GM19463 (cell line): ENCODE measurements around the gene MAP3K2.
"Not testable (repeated sequence)": the region's sequence is repeated elsewhere in the genome, so short reads cannot be mapped to it uniquely, and the experiment has no call there.

Experiments used
- ATAC-seq: cut with Tn5 transposase; IDR thresholded peaks from one replicate; pipeline ENCODE4 v1.9.1; 2021; ENCODE audit warnings: mild to moderate bottlenecking, moderate library complexity; ENCODE audit not compliant: unreplicated experiment

MAP3K2 gene

DNA sequence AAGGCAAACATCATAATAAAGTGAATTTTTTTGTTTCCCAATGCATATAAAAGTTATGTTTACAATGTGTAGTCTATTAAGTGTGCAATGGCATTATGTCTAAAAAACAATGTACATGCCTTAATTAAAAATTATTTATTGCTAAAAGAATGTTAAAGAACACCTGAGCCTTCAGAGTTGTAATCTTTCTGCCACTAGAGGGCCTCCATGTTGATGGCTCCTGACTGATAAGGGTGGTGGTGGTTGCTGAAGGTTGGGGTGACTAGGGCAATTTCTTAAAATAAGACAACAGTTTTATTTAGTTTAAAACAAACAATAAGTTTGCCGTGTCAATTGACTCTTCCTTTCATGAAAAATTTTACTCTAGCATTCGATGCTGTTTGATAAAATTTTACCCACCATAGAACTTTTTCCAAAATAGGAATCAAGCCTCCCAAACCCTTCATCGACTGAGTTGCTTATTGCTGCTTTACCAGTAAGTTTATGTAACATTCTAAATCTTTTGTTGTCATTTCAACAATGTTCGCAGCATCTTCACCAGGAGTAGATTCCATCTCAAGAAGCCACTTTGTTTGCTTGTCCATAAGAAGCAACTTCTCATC, 32.3 kb downstream of the MAP3K2 start:
- ATAC-seq: no peak

DNA sequence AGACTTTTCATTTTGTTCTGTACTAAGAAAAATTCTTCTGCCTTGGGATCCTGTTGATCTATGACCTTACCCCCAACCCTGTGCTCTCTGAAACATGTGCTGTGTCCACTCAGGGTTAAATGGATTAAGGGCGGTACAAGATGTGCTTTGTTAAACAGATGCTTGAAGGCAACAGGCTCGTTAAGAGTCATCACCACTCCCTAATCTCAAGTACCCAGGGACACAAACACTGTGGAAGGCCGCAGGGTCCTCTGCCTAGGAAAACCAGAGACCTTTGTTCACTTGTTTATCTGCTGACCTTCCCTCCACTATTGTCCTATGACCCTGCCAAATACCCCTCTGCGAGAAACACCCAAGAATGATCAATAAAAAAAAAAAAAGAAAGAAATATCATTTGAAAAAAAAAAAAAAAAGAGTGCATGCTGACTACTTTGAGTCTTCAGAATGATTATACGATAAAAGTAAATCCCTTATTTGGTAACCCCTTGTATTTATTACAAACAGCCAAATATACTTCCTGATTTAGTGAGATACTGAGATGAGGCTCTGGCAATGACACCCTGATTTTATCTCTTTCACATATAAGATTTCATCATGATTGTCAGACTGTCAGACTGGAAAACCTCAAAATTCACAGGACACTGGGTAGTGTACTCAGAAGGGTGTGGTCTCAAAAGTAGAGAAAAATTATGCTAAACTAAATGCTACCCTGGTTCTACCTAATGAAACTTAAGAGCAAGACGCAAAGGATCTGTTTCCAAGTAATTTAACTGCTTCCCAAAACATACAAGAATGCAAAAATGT, 33.7 kb downstream of the MAP3K2 start:
- ATAC-seq: not testable (repeated sequence)

DNA sequence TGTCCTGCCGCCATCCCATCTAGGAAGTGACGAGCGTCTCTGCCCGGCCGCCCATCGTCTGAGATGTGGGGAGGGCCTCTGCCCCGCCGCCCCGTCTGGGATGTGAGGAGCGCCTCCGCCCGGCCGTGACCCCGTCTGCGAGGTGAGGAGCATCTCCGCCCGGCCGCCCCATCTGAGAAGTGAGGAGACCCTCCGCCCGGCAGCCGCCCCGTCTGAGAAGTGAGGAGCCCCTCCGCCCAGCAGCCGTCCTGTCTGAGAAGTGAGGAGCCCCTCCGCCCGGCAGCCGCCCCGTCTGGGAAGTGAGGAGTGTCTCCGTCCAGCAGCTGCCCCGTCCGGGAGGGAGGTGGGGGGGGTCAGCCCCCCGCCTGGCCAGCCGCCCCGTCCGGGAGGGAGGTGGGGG, 34.6 kb downstream of the MAP3K2 start:
- not testable (repeated sequence) for ATAC-seq

DNA sequence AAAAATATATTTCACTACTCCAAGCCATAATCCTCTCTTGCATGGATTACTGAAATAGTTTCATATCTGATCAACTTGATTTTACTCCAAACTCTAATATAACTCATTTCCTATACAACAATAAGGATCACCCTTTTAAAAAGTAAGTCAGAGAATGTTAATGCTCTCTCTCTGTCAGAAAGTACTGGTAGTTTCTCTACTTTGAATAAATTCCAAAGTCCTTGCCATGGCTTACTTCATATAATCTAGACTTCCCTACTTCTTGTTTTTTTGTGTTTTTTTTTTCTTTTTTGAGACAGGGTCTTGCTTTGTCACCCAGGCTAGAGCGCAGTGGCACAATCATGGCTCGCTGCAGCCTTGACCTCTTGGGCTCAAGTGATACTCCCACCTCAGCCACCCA, 36.2 kb downstream of the MAP3K2 start:
- ATAC-seq: no peak

DNA sequence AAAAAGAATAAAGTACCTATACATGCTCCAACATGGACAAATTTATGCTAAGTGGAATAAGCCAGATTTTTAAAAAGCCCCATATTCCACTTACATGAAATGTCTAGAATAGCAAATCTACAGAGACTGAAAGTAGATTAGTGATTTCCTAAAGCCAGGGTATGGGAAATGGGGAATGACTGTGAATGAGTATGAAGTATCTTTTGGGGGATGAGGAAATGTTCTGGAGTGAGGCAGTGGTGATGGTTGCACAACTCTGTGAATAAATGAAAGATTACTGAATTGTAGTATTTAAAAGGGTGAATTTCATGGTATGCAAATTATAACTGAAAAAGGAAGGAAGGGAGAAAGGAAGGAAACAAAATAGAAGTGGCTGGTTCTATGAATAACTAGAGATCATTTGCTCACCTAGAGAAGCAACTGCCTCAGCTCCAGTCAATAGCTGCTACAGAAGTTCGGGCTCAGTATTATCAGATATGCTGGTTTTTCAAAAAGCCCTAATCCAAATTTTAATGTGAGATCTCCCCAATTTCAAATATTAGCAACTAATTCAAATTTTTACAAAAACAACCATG, 39.3 kb downstream of the MAP3K2 start:
- ATAC-seq: no peak

DNA sequence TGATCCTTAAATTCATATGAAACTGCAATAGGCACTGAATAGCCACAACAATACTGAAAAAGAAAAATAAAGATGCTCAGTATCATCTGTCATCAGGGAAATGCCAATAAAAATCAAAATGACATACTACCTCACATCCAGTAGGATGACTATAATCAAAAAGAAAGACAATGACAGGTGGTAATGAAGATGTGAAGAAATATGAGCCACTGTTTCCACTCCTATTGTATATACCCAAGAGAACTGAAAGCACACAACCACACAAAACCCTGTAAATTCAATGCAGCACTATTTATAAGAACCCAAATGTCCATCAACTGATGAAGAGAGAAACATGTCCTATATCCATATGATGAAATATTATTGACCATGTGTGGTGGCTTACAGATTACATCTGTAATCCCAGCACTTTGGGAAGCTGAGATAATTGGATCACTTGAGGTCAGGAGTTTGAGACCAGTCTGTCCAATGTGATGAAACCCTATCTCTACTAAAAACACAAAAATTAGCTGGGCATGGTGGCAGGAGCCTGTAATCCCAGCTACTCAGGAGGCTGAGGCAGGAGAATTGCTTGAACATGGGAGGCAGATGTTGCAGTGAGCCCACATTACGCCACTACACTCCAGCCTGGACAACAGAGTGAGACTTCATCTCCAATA, 39.9 kb downstream of the MAP3K2 start:
- no peak for ATAC-seq

DNA sequence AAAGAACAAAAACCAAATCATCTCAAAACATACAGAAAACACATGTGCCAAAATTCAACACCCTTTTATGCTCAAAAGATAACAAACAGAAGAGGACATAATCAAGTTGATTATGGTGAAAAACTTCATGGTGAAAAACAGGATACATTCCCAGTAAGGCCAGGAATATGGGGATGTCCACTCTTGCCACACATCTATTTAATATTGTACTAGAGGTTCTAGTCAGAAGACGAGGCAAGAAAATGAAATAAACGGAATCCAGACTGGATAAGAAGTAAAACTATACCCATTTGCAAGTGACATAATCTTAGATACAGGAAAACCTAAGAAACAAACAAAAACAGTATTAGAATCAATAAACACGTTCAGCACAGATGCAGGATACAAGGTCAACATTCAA, 40.8 kb downstream of the MAP3K2 start:
- ATAC-seq: no peak

DNA sequence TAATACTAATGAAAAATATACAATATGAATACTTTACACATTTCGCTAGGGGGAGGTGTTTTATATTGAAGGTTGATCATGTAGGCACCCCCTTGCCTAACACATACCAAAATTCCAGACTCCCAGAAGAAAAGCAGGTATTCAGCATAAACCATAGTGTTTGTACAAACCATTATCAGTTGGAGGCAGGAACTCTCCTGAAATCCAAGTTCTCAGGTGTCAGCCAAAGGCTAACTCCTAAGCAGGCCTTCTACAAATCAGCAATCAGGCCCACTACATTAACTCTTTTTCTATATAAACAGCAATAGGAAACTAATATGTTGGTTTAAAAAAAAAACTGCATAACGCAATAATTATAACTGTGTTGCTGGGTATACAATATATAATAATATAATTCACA, 44.5 kb downstream of the MAP3K2 start:
- ATAC-seq: no peak

DNA sequence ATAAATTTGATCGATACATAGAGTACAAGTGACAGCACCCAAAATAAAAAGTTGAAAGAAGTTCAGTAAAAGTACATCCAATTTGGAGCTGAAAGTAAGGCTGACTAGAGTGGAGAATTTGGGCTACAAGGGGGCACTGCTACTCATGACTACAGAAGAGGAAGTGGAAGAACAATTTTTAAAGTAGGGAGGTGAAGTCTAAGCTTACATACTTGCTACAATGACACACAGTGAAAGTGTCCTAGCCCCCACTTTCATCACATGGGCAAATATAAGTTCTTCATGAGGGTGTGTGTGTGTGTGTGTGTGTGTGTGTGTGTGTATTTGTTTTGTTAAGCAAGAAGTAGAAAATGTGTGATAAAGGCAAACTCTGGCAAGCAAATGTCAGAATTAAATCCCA, 45.7 kb downstream of the MAP3K2 start:
- ATAC-seq: no peak

DNA sequence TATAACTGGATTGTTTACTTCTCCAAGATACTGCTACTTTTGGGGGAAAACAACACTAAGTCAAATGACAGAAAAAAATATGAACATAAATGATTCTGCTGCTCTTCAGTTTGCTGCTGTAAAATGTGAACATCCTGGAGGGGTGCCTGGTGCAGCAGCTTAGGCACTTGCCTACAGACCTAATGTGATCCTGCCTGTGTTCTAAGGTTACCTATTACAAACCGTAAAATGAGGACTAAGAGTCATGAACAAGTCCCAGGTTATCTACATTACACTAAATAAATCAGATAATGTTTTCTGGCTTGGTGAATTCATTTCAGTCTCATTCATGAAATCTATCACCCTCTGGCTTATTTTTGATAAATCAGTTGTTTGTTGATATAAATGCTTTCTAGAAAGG, 55.4 kb downstream of the MAP3K2 start:
- no peak for ATAC-seq

DNA sequence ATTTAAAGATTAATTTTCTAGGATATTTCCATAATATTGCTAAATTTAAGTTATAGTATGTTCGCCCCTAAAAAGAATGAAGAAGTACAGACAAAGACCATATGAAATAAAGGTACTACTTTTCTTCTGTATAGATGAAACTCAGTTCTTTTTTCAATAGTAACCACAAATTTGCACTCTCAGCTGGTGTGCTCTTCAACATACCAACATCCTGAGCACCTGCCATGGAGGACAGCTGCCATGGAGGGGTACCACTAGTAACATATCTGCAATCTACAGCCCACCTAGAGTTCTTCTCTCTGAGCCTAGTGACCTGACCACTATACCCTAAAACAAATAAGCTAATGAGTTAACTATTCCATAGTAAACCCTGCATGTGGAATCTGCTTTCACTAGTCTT, 57.0 kb downstream of the MAP3K2 start:
- ATAC-seq: peak; percentile 83

DNA sequence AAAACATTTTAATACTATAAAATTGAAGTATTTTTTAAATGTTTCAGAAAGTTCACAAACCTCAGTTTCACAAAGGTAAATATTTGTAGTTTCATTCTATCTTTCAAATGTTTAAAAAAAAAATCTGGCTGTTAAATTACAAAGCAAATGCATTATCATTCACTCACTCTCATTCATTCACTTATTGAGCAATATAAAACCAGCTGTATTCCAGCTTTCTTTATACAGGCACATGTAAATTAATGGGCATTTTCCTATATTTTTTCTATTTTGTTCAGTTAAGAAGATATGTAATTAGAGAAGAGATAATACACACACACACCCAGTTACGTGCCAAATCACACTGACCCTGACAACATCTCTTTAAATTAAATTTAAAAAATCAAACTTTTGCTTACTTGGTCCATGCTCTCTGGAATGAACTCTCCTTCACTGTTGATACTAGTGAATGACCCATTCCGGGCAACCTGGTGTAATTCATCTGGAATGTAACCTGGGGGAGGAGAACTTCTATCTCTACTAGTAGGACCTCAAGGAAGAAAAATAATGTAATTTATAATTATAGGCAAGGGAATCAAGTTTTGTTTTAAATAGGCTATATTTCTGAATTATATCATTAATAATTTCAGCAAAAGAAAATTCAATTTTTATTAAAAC, 61.4 kb downstream of the MAP3K2 start:
- ATAC-seq: no peak

DNA sequence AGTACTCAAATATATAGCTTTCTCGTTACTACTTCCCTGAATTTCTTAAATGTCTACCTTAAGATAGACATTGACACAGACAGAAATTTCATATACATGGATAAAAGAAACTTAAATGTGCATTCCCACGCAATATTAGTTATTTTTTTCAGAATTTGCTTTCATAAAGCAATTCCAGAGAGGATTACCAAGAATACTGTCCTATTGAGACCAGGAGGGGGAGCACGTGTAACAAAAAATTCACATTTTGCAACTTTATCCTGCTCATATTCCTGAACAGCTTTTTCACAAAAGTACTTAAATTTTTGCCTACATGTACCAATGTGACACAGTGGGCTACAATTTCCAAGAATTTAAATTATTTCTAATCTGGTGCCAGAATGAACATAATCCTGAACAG, 63.1 kb downstream of the MAP3K2 start:
- no peak for ATAC-seq

DNA sequence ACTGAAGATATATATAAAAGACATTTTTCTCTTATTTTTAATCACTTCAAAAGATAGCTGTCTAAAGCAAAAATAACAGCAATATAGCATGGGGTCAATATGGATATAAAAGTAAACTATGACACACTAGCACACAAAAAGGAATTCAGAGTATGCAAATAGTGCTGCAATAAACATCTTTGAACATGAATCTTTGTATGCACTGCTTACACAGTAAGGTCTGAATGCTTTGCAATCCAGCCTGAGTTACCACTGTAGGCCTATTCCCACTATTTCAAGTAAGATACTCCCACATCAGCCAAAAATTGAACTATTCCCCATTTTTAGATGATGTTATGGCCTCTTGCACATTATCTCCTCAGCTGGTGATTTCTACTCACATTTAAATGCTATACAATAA, 66.5 kb downstream of the MAP3K2 start:
- no peak for ATAC-seq

DNA sequence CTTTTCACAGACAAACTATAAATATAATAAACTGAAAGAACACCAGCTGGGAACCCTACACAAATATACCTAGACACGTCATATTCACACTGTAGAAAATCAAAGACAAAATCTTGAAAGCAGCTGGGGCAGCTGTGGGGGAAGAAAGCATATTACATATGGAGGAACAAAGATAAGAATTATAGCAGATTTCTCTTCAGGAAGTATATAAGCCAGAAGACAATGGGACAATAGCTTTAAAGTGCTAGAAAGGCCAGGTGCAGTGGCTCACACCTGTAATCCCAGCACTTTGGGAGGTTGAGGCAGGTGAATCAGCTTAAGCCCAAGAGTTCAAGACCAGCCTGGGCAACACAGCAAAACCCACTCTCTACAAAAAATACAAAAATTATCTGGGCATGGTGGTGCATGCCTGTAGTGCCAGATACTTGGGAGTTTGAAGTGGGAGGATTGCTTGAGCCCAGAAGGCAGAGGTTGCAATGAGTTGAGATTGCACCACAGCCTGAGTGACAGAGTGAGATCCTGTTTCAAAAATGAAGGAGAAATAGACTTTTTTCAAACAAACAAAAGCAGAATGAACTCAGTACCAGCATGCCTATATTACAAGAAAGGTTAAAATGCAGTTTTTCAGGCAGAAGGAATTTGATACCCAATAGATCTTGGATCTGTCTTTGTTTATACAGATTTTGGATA, 67.0 kb downstream of the MAP3K2 start:
- no peak for ATAC-seq

DNA sequence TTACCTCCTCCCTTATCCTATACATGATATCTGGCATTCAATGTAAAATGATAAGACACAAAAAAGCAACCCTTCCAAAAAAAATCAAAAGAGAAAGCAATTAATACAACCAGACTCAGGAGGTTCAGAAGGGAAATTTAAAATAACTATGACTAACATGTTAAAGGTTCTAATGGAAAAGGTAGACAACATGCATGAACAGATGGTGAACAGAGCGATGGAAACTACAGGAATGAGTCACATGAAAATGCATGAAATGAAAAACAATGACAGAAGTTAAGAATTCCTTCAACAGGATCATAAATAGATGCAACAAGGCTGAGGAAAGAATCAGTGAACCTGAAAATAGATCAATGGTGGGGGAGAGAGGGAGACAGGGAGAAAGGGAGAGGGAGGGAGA, 67.7 kb downstream of the MAP3K2 start:
- no peak for ATAC-seq

DNA sequence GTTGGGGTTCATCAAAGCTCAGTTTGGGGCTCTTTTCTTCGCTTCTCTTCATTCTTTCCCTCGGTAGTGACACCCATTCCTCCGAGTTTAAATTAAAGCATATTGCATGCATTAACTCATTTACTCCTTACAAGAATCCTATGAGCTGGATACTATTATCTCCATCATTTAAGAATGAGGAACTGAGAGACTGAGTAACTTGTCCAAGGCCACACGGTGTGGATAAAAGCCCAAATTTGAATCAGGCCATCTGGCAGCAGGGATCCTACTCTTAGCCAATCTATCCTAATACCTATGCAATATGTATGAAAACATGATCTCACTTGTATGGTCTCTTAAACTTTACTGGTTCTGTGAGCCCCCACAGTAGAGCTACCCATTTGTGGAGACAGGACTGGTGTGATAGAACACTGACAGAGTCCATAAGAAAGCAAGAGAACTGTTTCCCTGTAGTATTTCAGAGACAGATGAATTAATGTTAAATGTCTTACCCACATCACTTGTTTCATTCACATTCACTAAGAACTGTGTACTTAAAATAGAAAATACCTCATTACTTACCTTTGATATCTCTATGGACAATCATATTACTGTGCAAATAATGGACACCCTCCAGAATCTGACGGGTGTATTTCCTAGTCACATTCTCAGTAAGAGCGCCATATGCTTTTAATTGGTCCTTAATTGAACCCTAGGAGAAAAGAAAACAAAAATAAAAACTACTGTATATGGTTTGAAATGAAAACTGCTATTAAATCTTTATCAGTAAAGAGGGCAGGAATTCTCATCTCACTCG, 73.4 kb downstream of the MAP3K2 start:
- ATAC-seq: no peak

DNA sequence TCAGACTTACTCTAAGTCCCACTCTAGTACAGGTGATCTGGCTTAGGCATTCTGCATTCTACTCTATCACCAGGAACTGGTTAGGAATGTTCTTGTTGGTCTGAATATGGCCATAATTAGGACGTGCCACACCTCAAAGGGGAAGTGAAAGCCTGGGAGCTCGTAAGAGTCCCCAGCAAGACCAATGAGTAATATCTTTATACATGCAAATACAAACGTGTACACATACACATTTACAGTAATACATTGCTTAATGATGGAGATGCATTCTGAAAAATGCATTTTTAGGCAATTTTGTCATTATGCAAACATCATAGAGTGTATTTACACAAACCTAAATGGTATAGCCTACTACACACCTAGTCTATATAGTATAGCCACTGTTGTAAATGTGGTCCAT, 74.4 kb downstream of the MAP3K2 start:
- peak; percentile 99 for ATAC-seq

DNA sequence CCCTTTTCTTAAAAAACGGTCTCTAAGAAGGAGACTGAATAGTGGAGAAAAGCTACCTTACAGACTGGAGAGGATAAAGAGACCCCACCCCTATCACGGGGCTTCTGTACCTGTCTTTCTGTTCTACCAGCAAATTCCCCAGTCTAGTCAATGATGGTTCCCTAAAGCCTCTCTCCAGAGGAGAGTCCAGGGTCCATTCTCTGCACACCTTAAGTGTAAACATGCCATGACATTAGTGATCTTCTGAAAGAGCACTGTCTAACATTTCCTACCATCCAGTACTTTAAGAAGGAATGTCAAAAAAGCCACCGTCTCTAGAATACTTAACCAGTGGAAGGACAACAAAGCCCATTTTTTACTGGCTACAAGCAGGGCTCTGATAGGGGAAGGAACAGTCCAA, 76.8 kb downstream of the MAP3K2 start:
- ATAC-seq: no peak

DNA sequence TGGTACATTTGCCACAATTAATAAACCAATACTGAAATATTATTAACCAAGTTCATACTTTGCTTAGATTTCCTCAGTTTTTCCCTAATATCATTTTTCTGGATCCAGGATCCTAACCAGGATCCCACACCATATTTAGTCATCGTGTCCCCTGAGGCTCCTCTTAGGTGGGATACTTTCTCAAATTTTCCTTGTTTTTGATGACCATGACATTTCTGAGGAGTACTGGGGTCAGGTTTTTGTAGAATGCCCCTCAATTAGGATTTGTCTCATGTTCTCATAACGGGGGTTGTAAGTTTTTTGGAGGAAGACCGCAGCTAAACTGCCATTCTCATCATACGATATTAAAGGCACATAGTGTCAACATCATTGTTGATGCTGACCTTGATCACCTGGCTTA, 78.3 kb downstream of the MAP3K2 start:
- ATAC-seq: no peak
